Testis (tissue), 2 donors: ENCODE results near the gene LARP1.

ENCODE experiments used
- POLR2A ChIP-seq: fragments of 450-650 bp; IDR thresholded peaks from one replicate; pipeline ENCODE4 v1.6.1; 2017; ENCODE audit warnings: antibody characterized with exemption, mild to moderate bottlenecking, moderate library complexity
- TF ChIP-seq, protein P1 (sequence below), 3 experiments: fragments of 450-650 bp in 2 of 3; fragments of 200-600 bp in 1 of 3; sonication (generic) in 1 of 3; IDR thresholded peaks; one replicate each; pipeline ENCODE4 v1.5.1; 2016 to 2019; ENCODE audit warnings: antibody characterized with exemption in 3 of 3, mild to moderate bottlenecking in 2 of 3, moderate library complexity in 1 of 3

DNA sequence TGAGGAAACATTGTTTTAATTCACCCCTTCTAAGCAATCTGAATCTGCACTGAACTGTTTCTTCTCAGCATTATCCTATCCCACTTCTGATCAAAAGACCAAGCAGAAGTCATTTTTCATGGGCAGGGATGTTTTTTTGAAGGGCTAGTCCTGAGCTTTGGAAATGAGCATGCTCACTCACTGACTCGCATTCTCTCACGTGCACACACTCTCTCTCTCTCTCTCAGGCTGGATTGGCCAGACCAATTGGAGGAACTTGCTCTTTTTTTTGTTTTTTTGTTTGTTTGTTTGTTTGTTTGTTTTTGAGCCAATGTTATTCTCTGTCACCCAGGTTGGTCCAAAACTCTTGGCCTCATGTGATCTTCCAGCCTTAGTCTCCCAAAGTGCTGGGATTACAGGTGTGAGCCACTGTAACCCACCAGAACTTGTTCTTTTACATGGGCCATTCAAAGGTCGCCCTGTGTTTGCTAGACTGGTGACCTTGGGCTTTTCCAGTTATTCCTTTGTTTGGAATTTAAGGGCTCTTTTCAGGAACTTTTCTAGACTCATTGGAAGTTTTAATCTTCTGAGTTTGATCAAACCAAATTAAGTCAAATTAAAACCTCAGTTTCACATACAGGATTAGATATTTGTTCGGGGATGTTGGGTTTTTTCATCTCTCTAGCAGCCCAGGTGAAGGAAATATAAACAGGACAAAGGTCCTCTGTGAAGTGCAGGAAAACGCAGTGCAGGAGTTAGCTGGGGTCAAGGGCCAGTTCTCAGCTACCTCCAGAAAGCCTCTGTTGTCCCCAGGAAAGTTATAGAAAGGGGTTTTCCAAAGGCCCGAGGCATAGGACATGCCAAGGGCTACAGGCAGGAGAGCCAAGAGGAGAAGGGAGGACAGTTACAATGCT, 82.1 kb downstream of the LARP1 start:
- TF ChIP-seq, protein P1, sequence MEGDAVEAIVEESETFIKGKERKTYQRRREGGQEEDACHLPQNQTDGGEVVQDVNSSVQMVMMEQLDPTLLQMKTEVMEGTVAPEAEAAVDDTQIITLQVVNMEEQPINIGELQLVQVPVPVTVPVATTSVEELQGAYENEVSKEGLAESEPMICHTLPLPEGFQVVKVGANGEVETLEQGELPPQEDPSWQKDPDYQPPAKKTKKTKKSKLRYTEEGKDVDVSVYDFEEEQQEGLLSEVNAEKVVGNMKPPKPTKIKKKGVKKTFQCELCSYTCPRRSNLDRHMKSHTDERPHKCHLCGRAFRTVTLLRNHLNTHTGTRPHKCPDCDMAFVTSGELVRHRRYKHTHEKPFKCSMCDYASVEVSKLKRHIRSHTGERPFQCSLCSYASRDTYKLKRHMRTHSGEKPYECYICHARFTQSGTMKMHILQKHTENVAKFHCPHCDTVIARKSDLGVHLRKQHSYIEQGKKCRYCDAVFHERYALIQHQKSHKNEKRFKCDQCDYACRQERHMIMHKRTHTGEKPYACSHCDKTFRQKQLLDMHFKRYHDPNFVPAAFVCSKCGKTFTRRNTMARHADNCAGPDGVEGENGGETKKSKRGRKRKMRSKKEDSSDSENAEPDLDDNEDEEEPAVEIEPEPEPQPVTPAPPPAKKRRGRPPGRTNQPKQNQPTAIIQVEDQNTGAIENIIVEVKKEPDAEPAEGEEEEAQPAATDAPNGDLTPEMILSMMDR (IDR thresholded peaks at IDR 0.05) = no peak
- TF ChIP-seq POLR2A = no peak
